HCT116 (cell line): ENCODE measurements around the gene TGFBI. TPM values are rescaled to one million over a fixed set of nuclear protein-coding genes. Genes with fewer than 3 reads are reported as not detected.

Experiments
- ATAC-seq: fragments of 200-7000 bp; cut with Tn5 transposase; 2 replicates; pipeline ENCODE4 v1.9.1; 2020; ENCODE audit warnings: mild to moderate bottlenecking, moderate library complexity
- BruUV-seq: library from RNA; stranded (reverse); fragments of 400-500 nt; replicated peaks from 2 replicates; lab custom pipeline; 2021; lab: Mats Ljungman, UMichigan
- CTCF ChIA-PET: fragments of 300-600 bp; sonication (Branson Sonifier 250); formaldehyde crosslinking; loops from one replicate; lab custom pipeline; 2021; ENCODE audit warnings: antibody characterized with exemption; lab: Charles Lee
- POLR2A ChIA-PET: fragments of 300-600, 350-600 bp; sonication (Branson Sonifier 250); formaldehyde crosslinking; loops from one replicate; lab custom pipeline; 2021; ENCODE audit warnings: antibody characterized with exemption; lab: Charles Lee
- RAD21 ChIA-PET, 2 experiments: fragments of 300-600 bp; sonication (Branson Sonifier 250); formaldehyde crosslinking; loops; one replicate each; lab custom pipeline; 2023; ENCODE audit warnings: low total read pairs in 2 of 2; ENCODE audit not compliant: uncharacterized antibody in 2 of 2, unreplicated experiment in 2 of 2, low non-redundant PET in 1 of 2; lab: Charles Lee
- DNase-seq: peaks from one replicate; pipeline ENCODE4 v3.0.0-alpha.2; 2010; ENCODE audit warnings: low read depth, low spot score
- H2AFZ ChIP-seq: fragments of 200-600 bp; shearing (Covaris generic), sonication (generic); 2 replicates; pipeline ENCODE4 v1.6.1; 2017; ENCODE audit warnings: low read depth, mixed run types, mixed read lengths, antibody characterized with exemption, low read length; ENCODE audit not compliant: poor library complexity, severe bottlenecking
- H3K27ac ChIP-seq: 2 replicates; pipeline ENCODE4 v1.5.1; 2012; ENCODE audit warnings: low read depth, low read length
- H3K27me3 ChIP-seq: fragments of 200-600 bp; sonication (generic); 2 replicates; pipeline ENCODE4 v1.6.1; 2016; ENCODE audit warnings: mixed run types, low read length, mixed read lengths; ENCODE audit not compliant: insufficient read depth
- H3K36me3 ChIP-seq, 2 experiments: fragments of 200-500 bp in 1 of 2; fragments of 200-600 bp in 1 of 2; sonication (Bioruptor generic) in 1 of 2; sonication (generic) in 1 of 2; 2 replicates each; pipeline versions ENCODE4 v1.5.1 to v1.6.1; 2014 to 2016; ENCODE audit warnings: low read length in 2 of 2, inconsistent platforms in 1 of 2, mixed read lengths in 1 of 2, mixed run types in 1 of 2; ENCODE audit not compliant: insufficient read depth in 2 of 2, control insufficient read depth in 1 of 2
- H3K4me1 ChIP-seq, 2 experiments: fragments of 200-600 bp in 1 of 2; sonication (generic) in 1 of 2; 2 replicates each; pipeline versions ENCODE4 v1.5.1 to v1.6.1; 2012 to 2017; ENCODE audit warnings: low read length in 2 of 2, inconsistent platforms in 1 of 2, mild to moderate bottlenecking in 1 of 2, mixed read lengths in 1 of 2, mixed run types in 1 of 2, moderate library complexity in 1 of 2; ENCODE audit not compliant: insufficient read depth in 2 of 2, control insufficient read depth in 1 of 2
- H3K4me2 ChIP-seq: fragments of 200-600 bp; sonication (generic); 2 replicates; pipeline ENCODE4 v1.6.1; 2017; ENCODE audit warnings: mixed run types, low read length, mixed read lengths
- H3K4me3 ChIP-seq, 2 experiments: fragments of 200-600 bp in 1 of 2; sonication (generic) in 1 of 2; replicated peaks in 1 of 2; 2 replicates each; pipeline ENCODE4 v1.5.1; 2011 to 2016; ENCODE audit warnings: low read length in 2 of 2, control low read depth in 1 of 2, low read depth in 1 of 2, mild to moderate bottlenecking in 1 of 2, mixed read lengths in 1 of 2, mixed run types in 1 of 2
- H3K79me2 ChIP-seq: fragments of 200-600 bp; sonication (generic); 2 replicates; pipeline ENCODE4 v1.6.1; 2017; ENCODE audit warnings: mild to moderate bottlenecking, mixed run types, low read length, moderate library complexity, mixed read lengths; ENCODE audit not compliant: insufficient read depth
- H3K9ac ChIP-seq: fragments of 200-600 bp; sonication (generic); 2 replicates; pipeline ENCODE4 v1.6.1; 2016; ENCODE audit warnings: low read length, mixed read lengths
- H3K9me2 ChIP-seq: fragments of 200-600 bp; sonication (generic), shearing (Covaris generic); 2 replicates; pipeline ENCODE4 v1.6.1; 2017; ENCODE audit warnings: mixed run types, mild to moderate bottlenecking, moderate library complexity; ENCODE audit not compliant: insufficient read depth
- H3K9me3 ChIP-seq, 2 experiments: fragments of 200-500 bp in 1 of 2; fragments of 200-600 bp in 1 of 2; sonication (Bioruptor generic) in 1 of 2; sonication (generic) in 1 of 2; 2 replicates each; pipeline ENCODE4 v1.6.1; 2014 to 2017; ENCODE audit warnings: low read length in 2 of 2, mixed read lengths in 2 of 2, inconsistent platforms in 1 of 2, low read depth in 1 of 2, mild to moderate bottlenecking in 1 of 2, mixed run types in 1 of 2, moderate library complexity in 1 of 2; ENCODE audit not compliant: control insufficient read depth in 1 of 2, insufficient read depth in 1 of 2
- H4K20me1 ChIP-seq: fragments of 200-600 bp; sonication (generic), shearing (Covaris generic); 2 replicates; pipeline ENCODE4 v1.6.1; 2017; ENCODE audit warnings: mixed run types, mild to moderate bottlenecking, moderate library complexity; ENCODE audit not compliant: insufficient read depth
- CBX3 ChIP-seq: IDR thresholded peaks from 2 replicates; pipeline ENCODE4 v1.6.1; 2012; ENCODE audit warnings: low read depth
- ELF1 ChIP-seq: IDR thresholded peaks from 2 replicates; pipeline ENCODE4 v1.6.1; 2012; ENCODE audit warnings: low read depth, borderline replicate concordance
- FOSL1 ChIP-seq: IDR thresholded peaks from 2 replicates; pipeline ENCODE4 v1.6.1; 2012; ENCODE audit warnings: low read depth
- JUND ChIP-seq: IDR thresholded peaks from 2 replicates; pipeline ENCODE4 v1.6.1; 2012
- MAX ChIP-seq: IDR thresholded peaks from 2 replicates; pipeline ENCODE4 v1.6.1; 2012
- POLR2A ChIP-seq: IDR thresholded peaks from 2 replicates; pipeline ENCODE4 v1.7.0; 2011; ENCODE audit warnings: borderline replicate concordance; ENCODE audit not compliant: insufficient read depth, insufficient read length; ENCODE audit errors: extremely low read depth
- SRF ChIP-seq: IDR thresholded peaks from 2 replicates; pipeline ENCODE4 v1.6.1; 2012; ENCODE audit warnings: low read depth
- ZFX ChIP-seq: fragments of 450-650 bp; IDR thresholded peaks from 2 replicates; pipeline ENCODE4 v1.6.1; 2017
- intact Hi-C: fragments of 100-400 bp; cut with micrococcal nuclease; formaldehyde crosslinking; loops from 2 replicates; pipeline ENCODE4 v1.10.0; 2022
- total RNA-seq: library from RNA; stranded (reverse); gene quantifications from one replicate; pipeline ENCODE4 v1.2.1, GENCODE V29; 2021; ENCODE audit not compliant: unreplicated experiment

Gene TGFBI
- total RNA-seq, 1 experiment from 2014 or later = 0.64 TPM

DNA sequence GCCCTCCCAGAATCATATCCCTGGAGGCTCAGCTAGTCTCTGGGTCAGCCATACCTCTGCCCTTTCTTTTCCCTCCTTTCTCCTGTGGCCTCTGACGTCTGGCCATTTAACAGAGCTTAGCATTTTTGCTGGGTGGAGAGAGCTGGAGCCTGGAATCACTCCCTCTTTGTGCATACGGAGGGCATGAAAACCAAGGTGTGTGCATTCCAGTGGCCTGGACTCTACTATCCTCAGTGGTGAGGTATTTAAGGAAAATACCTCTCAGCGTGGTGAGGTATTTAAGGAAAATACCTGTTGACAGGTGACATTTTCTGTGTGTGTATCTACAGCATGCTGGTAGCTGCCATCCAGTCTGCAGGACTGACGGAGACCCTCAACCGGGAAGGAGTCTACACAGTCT lies 27.5 kb downstream of the TGFBI start (continued):
- TF ChIP-seq JUND (no peak), ZFX (no peak), SRF (no peak), FOSL1 (no peak), MAX (no peak)

- H3K9ac ChIP-seq = no peak overlapping the region
- H2AFZ ChIP-seq = no peak overlapping the region
- RAD21 ChIA-PET = no interaction called here
- POLR2A ChIA-PET = no interaction called here
- CTCF ChIA-PET = interaction anchor here (1.3 to 2.0 kb wide), 5 partner anchors 13 to 169 kb away, joined by 3 to 14 read pairs (median 7); partner anchors contain the start of gene SMAD5
- no peak overlapping the region for H3K4me3 ChIP-seq
- no TSS peak for BruUV-seq
- ATAC-seq = no peak
- peaks cover 27% of the 10 kb centered on the region; the same call in 1 of the 2 replicates for H3K27me3 ChIP-seq
- no peaks in the 10 kb centered on the region for H4K20me1 ChIP-seq
- H3K4me1 ChIP-seq = peaks cover 33 to 45% of the 10 kb centered on the region in 2 experiments
- H3K36me3 ChIP-seq = no peaks in the 10 kb centered on the region
- H3K4me2 ChIP-seq = no peak overlapping the region
- no peaks in the 10 kb centered on the region for H3K9me2 ChIP-seq
- no peaks in the 10 kb centered on the region for H3K79me2 ChIP-seq
- intact Hi-C loops = loop anchor here (10.0 kb wide), 2 partner anchors 492 to 602 kb away; partner anchors contain the start of gene TIFAB
- H3K9me3 ChIP-seq = no peaks in the 10 kb centered on the region
- DNase-seq = no peak
- TF ChIP-seq CBX3 (no peak), POLR2A (no peak), ELF1 (no peak)
- TF ChIP-seq, all 23 proteins: peak for 0
- no peak overlapping the region for H3K27ac ChIP-seq
Observed at GRCh38 chr5:136056771-136057335, 28.1 kb downstream of the TGFBI start.
